GM12865 (cell line): ENCODE measurements around the gene MYL5.
"Not testable (repeated sequence)": the region's sequence is repeated elsewhere in the genome, so short reads cannot be mapped to it uniquely, and the experiment has no call there.

Source experiments
- DNase-seq: peaks from one replicate; pipeline ENCODE4 v3.0.0; 2010; ENCODE audit warnings: low read depth
- H3K4me3 ChIP-seq: 2 replicates; pipeline ENCODE4 v1.5.1; 2011; ENCODE audit warnings: mild to moderate bottlenecking, low read depth, low read length, control low read depth
- TF ChIP-seq, protein P1 (sequence below): IDR thresholded peaks from 2 replicates; pipeline ENCODE4 v1.5.1; 2011; ENCODE audit warnings: low read length, control low read depth, low read depth, inconsistent platforms; ENCODE audit not compliant: insufficient read depth; ENCODE audit errors: missing control alignments

Gene MYL5

DNA sequence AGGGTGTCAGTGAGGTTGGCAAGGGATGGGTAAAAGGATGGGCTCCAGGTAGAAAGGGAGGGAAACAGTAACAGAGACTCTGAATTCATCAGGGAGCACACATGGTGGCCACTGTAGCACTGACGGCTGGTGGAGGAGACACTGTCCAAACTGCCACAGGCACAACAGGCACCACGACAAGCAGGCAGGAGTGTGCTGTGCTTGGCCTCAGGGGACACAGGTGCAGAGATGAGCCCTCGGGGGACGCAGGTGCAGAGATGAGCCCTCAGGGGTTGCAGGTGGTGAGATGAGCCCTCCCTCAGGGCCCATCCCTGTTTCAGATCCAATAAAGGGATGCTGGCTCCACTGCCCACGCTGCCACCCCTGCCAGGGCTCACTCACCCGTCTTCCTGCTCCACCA is 41.4 kb upstream of the MYL5 start:
- no peak for DNase-seq
- TF ChIP-seq, protein P1, sequence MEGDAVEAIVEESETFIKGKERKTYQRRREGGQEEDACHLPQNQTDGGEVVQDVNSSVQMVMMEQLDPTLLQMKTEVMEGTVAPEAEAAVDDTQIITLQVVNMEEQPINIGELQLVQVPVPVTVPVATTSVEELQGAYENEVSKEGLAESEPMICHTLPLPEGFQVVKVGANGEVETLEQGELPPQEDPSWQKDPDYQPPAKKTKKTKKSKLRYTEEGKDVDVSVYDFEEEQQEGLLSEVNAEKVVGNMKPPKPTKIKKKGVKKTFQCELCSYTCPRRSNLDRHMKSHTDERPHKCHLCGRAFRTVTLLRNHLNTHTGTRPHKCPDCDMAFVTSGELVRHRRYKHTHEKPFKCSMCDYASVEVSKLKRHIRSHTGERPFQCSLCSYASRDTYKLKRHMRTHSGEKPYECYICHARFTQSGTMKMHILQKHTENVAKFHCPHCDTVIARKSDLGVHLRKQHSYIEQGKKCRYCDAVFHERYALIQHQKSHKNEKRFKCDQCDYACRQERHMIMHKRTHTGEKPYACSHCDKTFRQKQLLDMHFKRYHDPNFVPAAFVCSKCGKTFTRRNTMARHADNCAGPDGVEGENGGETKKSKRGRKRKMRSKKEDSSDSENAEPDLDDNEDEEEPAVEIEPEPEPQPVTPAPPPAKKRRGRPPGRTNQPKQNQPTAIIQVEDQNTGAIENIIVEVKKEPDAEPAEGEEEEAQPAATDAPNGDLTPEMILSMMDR: no peak
- H3K4me3 ChIP-seq: no peak overlapping the region

DNA sequence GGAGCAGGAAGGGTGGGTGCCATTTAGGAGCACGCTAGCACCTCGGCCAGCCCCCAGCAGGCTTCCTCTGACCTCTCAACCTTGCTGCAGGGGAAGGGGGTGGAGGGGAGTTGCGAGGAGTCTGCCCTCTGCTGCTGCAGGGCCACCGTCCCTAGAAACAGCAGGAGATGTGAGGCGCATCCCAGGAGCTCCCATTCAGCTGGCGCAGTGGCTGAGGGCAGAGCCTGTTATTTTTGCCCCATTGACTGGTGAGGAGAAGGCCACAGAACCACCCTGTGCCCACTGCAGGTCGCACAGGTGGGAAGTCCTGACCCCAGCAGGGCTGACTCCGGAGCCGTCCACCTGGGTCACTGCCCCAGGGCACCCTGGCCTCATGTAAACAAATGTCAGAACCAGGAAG is 40.9 kb upstream of the MYL5 start:
- TF ChIP-seq, protein P1: no peak
- no peak for DNase-seq
- no peak overlapping the region for H3K4me3 ChIP-seq

GRCh38 chr4:633976-634598 is 40.3 kb upstream of the MYL5 start:
- DNase-seq: no peak
- TF ChIP-seq, protein P1: no peak
- H3K4me3 ChIP-seq: no peak overlapping the region

- no peak for DNase-seq
- H3K4me3 ChIP-seq: no peak overlapping the region
- TF ChIP-seq, protein P1: no peak
These were observed 39.8 kb upstream of the MYL5 start for GRCh38 chr4:634599-634985.

DNA sequence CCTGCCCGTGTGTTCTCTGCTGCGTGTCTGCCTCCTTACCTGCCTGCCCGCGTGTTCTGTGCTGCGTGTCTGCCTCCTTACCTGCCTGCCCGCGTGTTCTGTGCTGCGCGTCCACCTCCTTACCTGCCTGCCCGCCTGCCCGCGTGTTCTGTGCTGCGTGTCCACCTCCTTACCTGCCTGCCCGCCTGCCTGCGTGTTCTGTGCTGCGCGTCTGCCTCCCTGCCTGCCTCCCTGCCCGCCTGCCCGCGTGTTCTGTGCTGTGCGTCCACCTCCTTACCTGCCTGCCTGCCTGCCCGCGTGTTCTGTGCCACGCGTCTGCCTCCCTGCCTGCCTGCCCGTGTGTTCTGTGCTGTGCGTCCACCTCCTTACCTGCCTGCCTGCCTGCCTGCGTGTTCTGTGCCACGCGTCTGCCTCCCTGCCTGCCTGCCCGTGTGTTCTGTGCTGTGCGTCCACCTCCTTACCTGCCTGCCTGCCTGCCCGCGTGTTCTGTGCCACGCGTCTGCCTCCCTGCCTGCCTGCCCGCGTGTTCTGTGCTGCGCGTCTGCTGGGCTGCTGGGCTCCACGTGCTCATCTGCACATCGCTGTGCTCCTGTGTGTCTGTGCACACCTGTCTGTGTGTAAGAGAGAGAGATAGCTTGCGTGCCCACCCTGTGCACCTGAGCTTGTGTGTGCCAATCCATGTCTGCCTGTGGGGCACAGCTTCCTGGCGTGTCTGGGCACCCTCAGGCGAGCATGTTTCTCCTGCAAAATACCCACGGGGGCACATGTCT is 39.1 kb upstream of the MYL5 start:
- H3K4me3 ChIP-seq, DNase-seq: not testable (repeated sequence)

- TF ChIP-seq, protein P1: no peak
- DNase-seq: no peak
- no peak overlapping the region for H3K4me3 ChIP-seq
These were observed 38.3 kb upstream of the MYL5 start for GRCh38 chr4:635851-636627.

- TF ChIP-seq, protein P1: no peak
- no peak overlapping the region for H3K4me3 ChIP-seq
- no peak for DNase-seq
These were observed 37.6 kb upstream of the MYL5 start for GRCh38 chr4:636628-637159.
